Psoas muscle (tissue), 8 donors: ENCODE results near the gene KRT12. TPM values are rescaled to one million over a fixed set of nuclear protein-coding genes. Genes with fewer than 3 reads are reported as not detected.

Experiments
- ATAC-seq, 4 donors: fragments of 200-7000 bp; cut with Tn5 transposase; one replicate each; pipeline ENCODE4 v1.9.1; 2020; ENCODE audit warnings: moderate library complexity in 3 of 4, mild to moderate bottlenecking in 2 of 4
- DNase-seq, 2 donors: peaks; one replicate each; pipeline ENCODE4 v3.0.0-alpha.2; 2020
- H3K27ac ChIP-seq: fragments of 200-600 bp; one replicate; pipeline ENCODE4 v1.8.0; 2022
- H3K27me3 ChIP-seq, 3 donors: fragments of 200-600 bp in 1 of 3; one replicate each; pipeline versions ENCODE4 v1.6.1 to v1.8.0; 2013 to 2022; ENCODE audit warnings: low read length in 2 of 3, mild to moderate bottlenecking in 2 of 3, moderate library complexity in 1 of 3; ENCODE audit not compliant: insufficient read depth in 3 of 3
- H3K36me3 ChIP-seq, 2 donors: fragments of 200-600 bp in 1 of 2; one replicate each; pipeline versions ENCODE4 v1.6.1 to v1.8.0; 2013 to 2022; ENCODE audit warnings: low read depth in 1 of 2, mild to moderate bottlenecking in 1 of 2, moderate library complexity in 1 of 2; ENCODE audit not compliant: insufficient read depth in 1 of 2
- H3K4me1 ChIP-seq: fragments of 200-600 bp; one replicate; pipeline ENCODE4 v1.8.0; 2022
- H3K4me3 ChIP-seq: fragments of 200-600 bp; one replicate; pipeline ENCODE4 v1.8.0; 2022; ENCODE audit warnings: mild to moderate bottlenecking
- H3K9me3 ChIP-seq: fragments of 200-600 bp; one replicate; pipeline ENCODE4 v1.8.0; 2022
- CTCF ChIP-seq: fragments of 200-600 bp; IDR thresholded peaks from one replicate; pipeline ENCODE4 v1.8.0; 2022; ENCODE audit warnings: antibody characterized with exemption
- WGBS, 3 donors: extraction: QIAGEN DNeasy Blood & Tissue Kit; methylation state at CpG; one replicate each; pipeline versions ENCODE4 v1.1.6 to v1.1.7; 2013; 5-methylcytosine and 5-hydroxymethylcytosine counted together
- intact Hi-C, 2 donors: fragments of 100-400 bp; cut with DNase I; formaldehyde crosslinking; loops; one replicate each; pipeline versions ENCODE4 v1.11.0 to v1.14.2; 2022
- polyA plus RNA-seq, 3 donors: library from polyadenylated mRNA; stranded (reverse); fragments of 200-250 nt; gene quantifications; one replicate each; pipeline ENCODE4 v1.2.3, GENCODE V29; 2013
- total RNA-seq, 4 donors: library from RNA; stranded (reverse); fragmentation: NEBNext Ultra II Directional in 2 of 4; extraction: Animal tissue kit (Norgen Biotek cat#: 25700) in 2 of 4; gene quantifications; one replicate each; pipeline versions ENCODE4 v1.2.1 to v1.2.4, GENCODE V29; 2021 to 2023
- donor health status: healthy with polysubstance abuse.
- donor health status: DM: no; HTN: no; CAD: no; lungs with moderate emphysema.
- donor health status: Bipolar disorder and iron deficiency.
- donor health status: healthy.
- donor health status: DM: yes; HTN: yes; CAD: no.
- donor health status: DM: no; HTN: no; CAD: no.
- donor health status: DM: no; HTN: no; CAD: no.
- donor health status: DM: yes; HTN: yes; CAD: no.

KRT12 gene
- total and polyA plus RNA-seq, 7 donors = not detected

- Histone ChIP-seq H3K9me3 (no peaks in the 10 kb centered on the region), H3K36me3 (peaks cover 0 to 7% of the 10 kb centered on the region in 2 donors), H3K4me1 (no peaks in the 10 kb centered on the region), H3K4me3 (no peak overlapping the region), H3K27me3 (no peaks in the 10 kb centered on the region), H3K27ac (no peak overlapping the region)
- no peak for TF ChIP-seq CTCF
- WGBS, 3 donors = 74 to 81% (median 79%) methylated on average over 4 of the region's 4 CpGs
- no peak for ATAC-seq
- intact Hi-C loops = no loop called here
- DNase-seq = no peak
Measured at GRCh38 chr17:40828454-40829044, 38.5 kb downstream of the KRT12 start.

- Histone ChIP-seq H3K27ac (no peak overlapping the region), H3K4me3 (no peak overlapping the region), H3K27me3 (no peaks in the 10 kb centered on the region), H3K4me1 (no peaks in the 10 kb centered on the region), H3K36me3 (peaks cover 0 to 7% of the 10 kb centered on the region in 2 donors), H3K9me3 (no peaks in the 10 kb centered on the region)
- DNase-seq (no peak), ATAC-seq (no peak)
- no peak for TF ChIP-seq CTCF
- WGBS, 3 donors = 75 to 87% (median 76%) methylated on average over 7 of the region's 7 CpGs
- intact Hi-C loops = no loop called here
Measured at GRCh38 chr17:40827746-40828453, 39.1 kb downstream of the KRT12 start.

- WGBS, 3 donors = 87 to 97% (median 91%) methylated on average over 2 of the region's 2 CpGs
Measured at GRCh38 chr17:40825599-40825998, 41.4 kb downstream of the KRT12 start.

GRCh38 chr17:40824015-40824832 lies 42.8 kb downstream of the KRT12 start:
- Histone ChIP-seq H3K4me3 (no peak overlapping the region), H3K27me3 (no peaks in the 10 kb centered on the region), H3K4me1 (peaks cover 11% of the 10 kb centered on the region), H3K27ac (no peak overlapping the region), H3K9me3 (no peaks in the 10 kb centered on the region), H3K36me3 (peaks cover 0 to 7% of the 10 kb centered on the region in 2 donors)
- 88 to 100% (median 95%) methylated on average over 1 of the region's 1 CpG for WGBS, 3 donors
- no peak for TF ChIP-seq CTCF
- no peak for DNase-seq
- intact Hi-C loops = no loop called here
- ATAC-seq = no peak

More at GRCh38 chr17:40825599-40825998, 41.4 kb downstream of the KRT12 start:
- no peak for TF ChIP-seq CTCF
- Histone ChIP-seq H3K27me3 (no peaks in the 10 kb centered on the region), H3K4me1 (no peaks in the 10 kb centered on the region), H3K27ac (no peak overlapping the region), H3K9me3 (no peaks in the 10 kb centered on the region), H3K4me3 (no peak overlapping the region), H3K36me3 (peaks cover 0 to 7% of the 10 kb centered on the region in 2 donors)
- no peak for DNase-seq
- ATAC-seq = no peak
- intact Hi-C loops = no loop called here
